SK-N-SH (cell line): ENCODE data around the gene AMPH. TPM values are rescaled to one million over a fixed set of nuclear protein-coding genes. Genes with fewer than 3 reads are reported as not detected.
A peak's percentile ranks its signal among the peaks of the same experiment; 100 is the strongest.
"Not testable (repeated sequence)": the region's sequence is repeated elsewhere in the genome, so short reads cannot be mapped to it uniquely, and the experiment has no call there.

ENCODE experiments used
- CTCF ChIA-PET: fragments of 300-600, 350-600 bp; formaldehyde crosslinking; extraction: SDS; loops from one replicate; lab custom pipeline; 2021; lab: Yijun Ruan, JAX
- POLR2A ChIA-PET: fragments of 350-600 bp; sonication (Branson Sonifier 250); formaldehyde crosslinking; extraction: SDS; loops from one replicate; lab custom pipeline; 2020; ENCODE audit warnings: antibody characterized with exemption, inconsistent platforms; lab: Yijun Ruan, JAX
- DNase-seq: peaks from one replicate; pipeline ENCODE4 v3.0.0; 2012
- H2AFZ ChIP-seq: fragments of 200-600 bp; sonication (generic); 2 replicates; pipeline ENCODE4 v1.8.1; 2016; ENCODE audit warnings: antibody characterized with exemption, mild to moderate bottlenecking, low read depth
- H3F3A ChIP-seq: fragments of 200-600 bp; sonication (generic); replicated peaks from 2 replicates; pipeline ENCODE3; 2016; ENCODE audit warnings: antibody characterized with exemption, mild to moderate bottlenecking; ENCODE audit not compliant: insufficient read depth
- H3K27ac ChIP-seq, 2 experiments: fragments of 200-500 bp in 1 of 2; fragments of 200-600 bp in 1 of 2; sonication (Bioruptor generic) in 1 of 2; sonication (generic), shearing (Covaris generic) in 1 of 2; 2 replicates each; pipeline versions ENCODE4 v1.5.1 to v1.6.1; 2014 to 2016; ENCODE audit warnings: low read depth in 2 of 2, inconsistent platforms in 1 of 2, low read length in 1 of 2, mild to moderate bottlenecking in 1 of 2, mixed read lengths in 1 of 2
- H3K27me3 ChIP-seq: fragments of 200-600 bp; sonication (generic), shearing (Covaris generic); 2 replicates; pipeline ENCODE4 v1.6.1; 2016; ENCODE audit warnings: mixed run types; ENCODE audit not compliant: insufficient read depth
- H3K36me3 ChIP-seq, 2 experiments: fragments of 200-500 bp in 1 of 2; fragments of 200-600 bp in 1 of 2; sonication (Bioruptor generic) in 1 of 2; sonication (generic) in 1 of 2; replicated peaks in 1 of 2; 2 replicates each; pipeline versions ENCODE3 to v1.5.1; 2014 to 2016; ENCODE audit warnings: low read length in 1 of 2, mild to moderate bottlenecking in 1 of 2; ENCODE audit not compliant: insufficient read depth in 2 of 2, control insufficient read depth in 1 of 2
- H3K4me1 ChIP-seq, 2 experiments: fragments of 200-500 bp in 1 of 2; fragments of 200-600 bp in 1 of 2; sonication (Bioruptor generic) in 1 of 2; sonication (generic), shearing (Covaris generic) in 1 of 2; 2 replicates each; pipeline versions ENCODE4 v1.5.1 to v1.6.1; 2014 to 2016; ENCODE audit warnings: low read depth in 1 of 2, low read length in 1 of 2, mixed run types in 1 of 2; ENCODE audit not compliant: insufficient read depth in 2 of 2, control insufficient read depth in 1 of 2
- H3K4me2 ChIP-seq: fragments of 200-600 bp; sonication (generic), shearing (Covaris generic); 2 replicates; pipeline ENCODE4 v1.6.1; 2017; ENCODE audit warnings: mixed run types
- H3K4me3 ChIP-seq, 2 experiments: fragments of 200-500 bp in 1 of 2; fragments of 200-600 bp in 1 of 2; sonication (Bioruptor generic) in 1 of 2; sonication (generic), shearing (Covaris generic) in 1 of 2; 2 replicates each; pipeline versions ENCODE4 v1.5.1 to v1.8.1; 2014 to 2016; ENCODE audit warnings: low read depth in 2 of 2, inconsistent platforms in 1 of 2, low read length in 1 of 2, mild to moderate bottlenecking in 1 of 2, mixed read lengths in 1 of 2, moderate library complexity in 1 of 2
- H3K79me2 ChIP-seq: fragments of 200-600 bp; sonication (generic); 2 replicates; pipeline ENCODE4 v1.8.1; 2017; ENCODE audit warnings: mild to moderate bottlenecking; ENCODE audit not compliant: insufficient read depth
- H3K9ac ChIP-seq: fragments of 200-600 bp; sonication (generic); 2 replicates; pipeline ENCODE4 v1.6.1; 2017; ENCODE audit warnings: mixed run types
- H3K9me2 ChIP-seq: fragments of 200-600 bp; sonication (generic); 2 replicates; pipeline ENCODE4 v1.6.1; 2017; ENCODE audit warnings: mixed run types
- H3K9me3 ChIP-seq: fragments of 200-600 bp; sonication (generic); 2 replicates; pipeline ENCODE4 v1.6.1; 2017; ENCODE audit warnings: mixed run types, mild to moderate bottlenecking, moderate library complexity
- H4K20me1 ChIP-seq: fragments of 200-600 bp; sonication (generic); 2 replicates; pipeline ENCODE4 v1.6.1; 2017; ENCODE audit warnings: mild to moderate bottlenecking, mixed run types; ENCODE audit not compliant: insufficient read depth
- RAD21 ChIP-seq: IDR thresholded peaks from 2 replicates; pipeline ENCODE4 v1.6.1; 2012; ENCODE audit warnings: mild to moderate bottlenecking, low read length
- SMC3 ChIP-seq: IDR thresholded peaks from 2 replicates; pipeline ENCODE4 v1.6.1; 2012; ENCODE audit warnings: low read depth, low read length, improper control_type of control experiment
- WGBS: methylation state at CpG from one replicate; pipeline ENCODE4 v1.1.6; 2017; ENCODE audit warnings: low lambda C conversion rate; 5-methylcytosine and 5-hydroxymethylcytosine counted together
- polyA plus RNA-seq, 3 experiments: library from polyadenylated mRNA; depleted of rRNA; stranded (reverse); fragments of >200 nt; gene quantifications; 2 replicates each; pipeline ENCODE4 v1.2.3, GENCODE V29; 2012
- TF ChIP-seq, protein P1 (sequence below): fragments of 200-600 bp; sonication (generic); IDR thresholded peaks from 2 replicates; pipeline ENCODE4 v1.6.1; 2017; ENCODE audit warnings: antibody characterized with exemption, mild to moderate bottlenecking, moderate library complexity

Gene AMPH
- polyA plus RNA-seq, 1 of the 3 experiments (the other 2 are of a cell fraction), result 0.08 TPM

- DNase-seq, result peak; percentile 44
- H3K36me3 ChIP-seq, H3F3A ChIP-seq, H3K4me1 ChIP-seq, H3K9ac ChIP-seq: not testable (repeated sequence)
- TF ChIP-seq SMC3 (peak; percentile 34; the same call in 1 of the 2 replicates), RAD21 (peak; percentile 31)
- TF ChIP-seq, protein P1, sequence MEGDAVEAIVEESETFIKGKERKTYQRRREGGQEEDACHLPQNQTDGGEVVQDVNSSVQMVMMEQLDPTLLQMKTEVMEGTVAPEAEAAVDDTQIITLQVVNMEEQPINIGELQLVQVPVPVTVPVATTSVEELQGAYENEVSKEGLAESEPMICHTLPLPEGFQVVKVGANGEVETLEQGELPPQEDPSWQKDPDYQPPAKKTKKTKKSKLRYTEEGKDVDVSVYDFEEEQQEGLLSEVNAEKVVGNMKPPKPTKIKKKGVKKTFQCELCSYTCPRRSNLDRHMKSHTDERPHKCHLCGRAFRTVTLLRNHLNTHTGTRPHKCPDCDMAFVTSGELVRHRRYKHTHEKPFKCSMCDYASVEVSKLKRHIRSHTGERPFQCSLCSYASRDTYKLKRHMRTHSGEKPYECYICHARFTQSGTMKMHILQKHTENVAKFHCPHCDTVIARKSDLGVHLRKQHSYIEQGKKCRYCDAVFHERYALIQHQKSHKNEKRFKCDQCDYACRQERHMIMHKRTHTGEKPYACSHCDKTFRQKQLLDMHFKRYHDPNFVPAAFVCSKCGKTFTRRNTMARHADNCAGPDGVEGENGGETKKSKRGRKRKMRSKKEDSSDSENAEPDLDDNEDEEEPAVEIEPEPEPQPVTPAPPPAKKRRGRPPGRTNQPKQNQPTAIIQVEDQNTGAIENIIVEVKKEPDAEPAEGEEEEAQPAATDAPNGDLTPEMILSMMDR, result peak; percentile 74
- TF ChIP-seq, all 33 proteins: peak for 3; not testable (repeated sequence) for 30
- H3K79me2 ChIP-seq, H3K4me3 ChIP-seq, H2AFZ ChIP-seq, H3K4me2 ChIP-seq, POLR2A ChIA-PET, H3K27ac ChIP-seq, H3K9me3 ChIP-seq, H3K27me3 ChIP-seq, H4K20me1 ChIP-seq, H3K9me2 ChIP-seq: not testable (repeated sequence)
- CTCF ChIA-PET, result interaction anchor here (0.6 to 4.3 kb wide), 25 partner anchors 10 to 462 kb away, joined by 3 to 39 read pairs (median 3); no protein-coding TSS in a partner anchor
- WGBS, result 54% methylated on average over 6 of the region's 6 CpGs
These were observed 285.6 kb downstream of the AMPH start for GRCh38 chr7:38345299-38346172.

DNA sequence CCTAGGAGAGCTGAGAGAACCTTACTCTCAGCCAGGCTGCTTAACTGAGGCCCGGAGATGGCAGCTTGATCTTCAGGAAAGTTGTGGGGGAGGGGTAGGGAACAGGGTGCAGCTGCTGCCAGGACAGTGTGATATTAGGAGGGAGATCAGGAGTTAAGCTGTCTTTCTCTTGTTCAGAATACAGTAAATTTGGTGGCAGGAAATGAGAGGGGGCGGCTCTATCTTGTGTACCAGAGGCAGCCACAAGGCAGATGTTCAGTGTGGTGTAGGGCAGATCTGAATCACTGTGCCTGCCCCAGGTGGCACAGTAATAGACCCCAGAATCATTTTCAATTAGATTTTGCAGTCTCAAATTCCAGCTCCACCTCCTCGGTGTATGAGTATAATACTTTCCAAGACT lies 286.4 kb downstream of the AMPH start:
- CTCF ChIA-PET, result interaction anchor here (0.7 to 4.3 kb wide), 12 partner anchors 9 to 461 kb away, joined by 3 to 39 read pairs (median 4); no protein-coding TSS in a partner anchor
- H3F3A ChIP-seq, H3K9me3 ChIP-seq, H3K9me2 ChIP-seq, H3K4me1 ChIP-seq, H3K4me3 ChIP-seq, H3K79me2 ChIP-seq, POLR2A ChIA-PET, H3K27ac ChIP-seq, H3K9ac ChIP-seq, DNase-seq, H4K20me1 ChIP-seq, H3K36me3 ChIP-seq, H3K4me2 ChIP-seq, H3K27me3 ChIP-seq, H2AFZ ChIP-seq: not testable (repeated sequence)
- 79% methylated on average over 3 of the region's 3 CpGs for WGBS

- POLR2A ChIA-PET, H4K20me1 ChIP-seq, H3K27ac ChIP-seq, H3K36me3 ChIP-seq, H3K4me1 ChIP-seq, H3K4me3 ChIP-seq, H2AFZ ChIP-seq, H3K9ac ChIP-seq, H3K79me2 ChIP-seq, H3K9me2 ChIP-seq, H3K9me3 ChIP-seq, H3F3A ChIP-seq, H3K27me3 ChIP-seq, DNase-seq, H3K4me2 ChIP-seq: not testable (repeated sequence)
- CTCF ChIA-PET, result interaction anchor here (2.8 to 4.3 kb wide), 2 partner anchors 27 to 127 kb away, joined by 11 to 39 read pairs; no protein-coding TSS in a partner anchor
- WGBS, result 73% methylated on average over 5 of the region's 5 CpGs
These were observed 289.0 kb downstream of the AMPH start for GRCh38 chr7:38342135-38342534.
